Naive thymus-derived CD4-positive, alpha-beta T cell (primary cell): Measurements from ENCODE around the gene MAB21L1. TPM values are rescaled to one million over a fixed set of nuclear protein-coding genes. Genes with fewer than 3 reads are reported as not detected.

Source experiments
- ATAC-seq: fragments of 150-1000 bp; cut with Tn5 transposase; 2 replicates; pipeline ENCODE4 v1.10.0; 2021; ENCODE audit warnings: mild to moderate bottlenecking, moderate library complexity
- CTCF ChIA-PET: fragments of 350-600 bp; sonication (Branson Sonifier 250); formaldehyde crosslinking; loops from one replicate; lab custom pipeline; 2021; ENCODE audit warnings: antibody characterized with exemption; lab: Charles Lee
- POLR2A ChIA-PET: fragments of 350-600 bp; sonication (Branson Sonifier 250); formaldehyde crosslinking; loops from one replicate; lab custom pipeline; 2021; ENCODE audit warnings: antibody characterized with exemption, inconsistent platforms; lab: Charles Lee
- DNase-seq, 9 donors: peaks; one replicate each; pipeline versions ENCODE4 v3.0.0 to v3.0.0-alpha.2; 2020 to 2022; ENCODE audit warnings: mixed read lengths in 1 of 9
- H3K27ac ChIP-seq: one replicate; pipeline ENCODE4 v1.7.0; 2013; ENCODE audit warnings: mild to moderate bottlenecking, low read depth, low read length, moderate library complexity
- H3K27me3 ChIP-seq, 2 donors: one replicate each; pipeline ENCODE4 v1.7.0; 2013; ENCODE audit warnings: low read length in 2 of 2, mild to moderate bottlenecking in 2 of 2, moderate library complexity in 2 of 2; ENCODE audit not compliant: control insufficient read depth in 2 of 2, insufficient read depth in 2 of 2
- H3K36me3 ChIP-seq, 3 experiments: 1 replicate in 2 of 3; 2 replicates in 1 of 3; pipeline ENCODE4 v1.7.0; 2013; ENCODE audit warnings: low read length in 3 of 3, mild to moderate bottlenecking in 3 of 3, moderate library complexity in 1 of 3; ENCODE audit not compliant: insufficient read depth in 3 of 3, control insufficient read depth in 2 of 3
- H3K4me1 ChIP-seq, 2 donors: one replicate each; pipeline ENCODE4 v1.7.0; 2013; ENCODE audit warnings: low read length in 2 of 2, mild to moderate bottlenecking in 2 of 2, moderate library complexity in 1 of 2; ENCODE audit not compliant: control insufficient read depth in 2 of 2, insufficient read depth in 2 of 2
- H3K4me3 ChIP-seq: 2 replicates; pipeline ENCODE4 v1.7.0; 2013; ENCODE audit warnings: mild to moderate bottlenecking, low read length
- H3K9me3 ChIP-seq, 3 experiments: 1 replicate in 2 of 3; 2 replicates in 1 of 3; pipeline ENCODE4 v1.7.0; 2013; ENCODE audit warnings: low read length in 3 of 3; ENCODE audit not compliant: control insufficient read depth in 2 of 3
- H3K27ac Mint-ChIP-seq, 9 donors: one replicate each; pipeline ENCODE4 v1.8.0; 2020 to 2022; ENCODE audit warnings: mixed read lengths in 9 of 9, mild to moderate bottlenecking in 8 of 9, moderate library complexity in 5 of 9, inconsistent platforms in 2 of 9
- H3K27me3 Mint-ChIP-seq, 5 donors: one replicate each; pipeline ENCODE4 v1.8.0; 2021 to 2022; ENCODE audit warnings: mixed read lengths in 5 of 5, mild to moderate bottlenecking in 1 of 5
- H3K36me3 Mint-ChIP-seq, 5 donors: one replicate each; pipeline ENCODE4 v1.8.0; 2020 to 2022; ENCODE audit warnings: mixed read lengths in 5 of 5, mild to moderate bottlenecking in 3 of 5, inconsistent platforms in 1 of 5
- H3K4me1 Mint-ChIP-seq, 7 donors: one replicate each; pipeline ENCODE4 v1.8.0; 2020 to 2022; ENCODE audit warnings: mixed read lengths in 7 of 7, mild to moderate bottlenecking in 3 of 7, inconsistent platforms in 1 of 7
- H3K4me3 Mint-ChIP-seq, 10 donors: one replicate each; pipeline ENCODE4 v1.8.0; 2020 to 2022; ENCODE audit warnings: mild to moderate bottlenecking in 10 of 10, mixed read lengths in 10 of 10, moderate library complexity in 6 of 10, inconsistent platforms in 2 of 10
- H3K9me3 Mint-ChIP-seq, 11 donors: one replicate each; pipeline ENCODE4 v1.8.0; 2020 to 2022; ENCODE audit warnings: mixed read lengths in 11 of 11, mild to moderate bottlenecking in 4 of 11, inconsistent platforms in 1 of 11, moderate library complexity in 1 of 11
- intact Hi-C, 2 donors: fragments of 100-400 bp; cut with micrococcal nuclease; formaldehyde crosslinking; loops; one replicate each; pipeline ENCODE4 v1.15.1; 2023
- polyA plus RNA-seq, 2 donors: library from polyadenylated mRNA; unstranded; fragments of 300-500 nt; fragmentation: Illumina TruSeq; gene quantifications; one replicate each; pipeline ENCODE4 v1.2.3, GENCODE V29; 2021
- total RNA-seq, 6 experiments: library from RNA in 5 of 6; stranded (reverse) in 5 of 6; gene quantifications; 1 replicate in 5 of 6; 2 replicates in 1 of 6; pipeline ENCODE4 v1.2.3 and lab custom pipeline; 2021 to 2026

MAB21L1 gene
- total and polyA plus RNA-seq, 7 experiments from 2014 or later: not detected

- H3K27me3 ChIP-seq: no peaks in the 10 kb centered on the region
- H3K4me3 ChIP-seq: no peak overlapping the region
- no peaks in the 10 kb centered on the region for H3K36me3 Mint-ChIP-seq
- CTCF ChIA-PET: no interaction called here
- DNase-seq (no peak), ATAC-seq (no peak)
- intact Hi-C loops: no loop called here
- H3K36me3 ChIP-seq: no peaks in the 10 kb centered on the region
- no peaks in the 10 kb centered on the region for H3K27me3 Mint-ChIP-seq
- POLR2A ChIA-PET: no interaction called here
- no peak overlapping the region for H3K4me3 Mint-ChIP-seq
- no peak overlapping the region for H3K27ac ChIP-seq
- H3K4me1 ChIP-seq: no peaks in the 10 kb centered on the region
- no peak overlapping the region for H3K27ac Mint-ChIP-seq
- H3K9me3 Mint-ChIP-seq: no peaks in the 10 kb centered on the region
- H3K9me3 ChIP-seq: no peaks in the 10 kb centered on the region
- no peaks in the 10 kb centered on the region for H3K4me1 Mint-ChIP-seq
These were observed 26.0 kb upstream of the MAB21L1 start for GRCh38 chr13:35502456-35502855.

- Mint-ChIP-seq H3K4me1 (no peaks in the 10 kb centered on the region), H3K36me3 (no peaks in the 10 kb centered on the region), H3K27ac (no peak overlapping the region), H3K4me3 (no peak overlapping the region), H3K9me3 (no peaks in the 10 kb centered on the region), H3K27me3 (no peaks in the 10 kb centered on the region)
- H3K36me3 ChIP-seq: no peaks in the 10 kb centered on the region
- no peaks in the 10 kb centered on the region for H3K27me3 ChIP-seq
- H3K9me3 ChIP-seq: no peaks in the 10 kb centered on the region
- no peaks in the 10 kb centered on the region for H3K4me1 ChIP-seq
- DNase-seq (no peak), ATAC-seq (no peak)
- ChIA-PET CTCF (no interaction called here), POLR2A (no interaction called here)
- no peak overlapping the region for H3K27ac ChIP-seq
- no peak overlapping the region for H3K4me3 ChIP-seq
- intact Hi-C loops: no loop called here
These were observed 25.3 kb upstream of the MAB21L1 start for GRCh38 chr13:35501661-35502235.

- no peaks in the 10 kb centered on the region for H3K4me1 Mint-ChIP-seq
- ATAC-seq (no peak), DNase-seq (no peak)
- intact Hi-C loops: no loop called here
- no peaks in the 10 kb centered on the region for H3K4me1 ChIP-seq
- no peak overlapping the region for H3K4me3 ChIP-seq
- H3K27me3 ChIP-seq: no peaks in the 10 kb centered on the region
- no peaks in the 10 kb centered on the region for H3K9me3 ChIP-seq
- H3K27ac ChIP-seq: no peak overlapping the region
- H3K27ac Mint-ChIP-seq: no peak overlapping the region
- peaks cover 0 to 3% (median 0%) of the 10 kb centered on the region in 11 donors for H3K9me3 Mint-ChIP-seq
- ChIA-PET POLR2A (no interaction called here), CTCF (no interaction called here)
- H3K27me3 Mint-ChIP-seq: no peaks in the 10 kb centered on the region
- no peaks in the 10 kb centered on the region for H3K36me3 ChIP-seq
- no peaks in the 10 kb centered on the region for H3K36me3 Mint-ChIP-seq
- no peak overlapping the region for H3K4me3 Mint-ChIP-seq
These were observed 23.7 kb upstream of the MAB21L1 start for GRCh38 chr13:35500144-35500543.

- ChIA-PET POLR2A (no interaction called here), CTCF (no interaction called here)
- intact Hi-C loops: no loop called here
- Mint-ChIP-seq H3K4me3 (no peak overlapping the region), H3K9me3 (peaks cover 0 to 7% (median 2%) of the 10 kb centered on the region in 11 donors), H3K36me3 (no peaks in the 10 kb centered on the region), H3K27ac (no peak overlapping the region), H3K4me1 (no peaks in the 10 kb centered on the region), H3K27me3 (no peaks in the 10 kb centered on the region)
- DNase-seq: no peak
- H3K36me3 ChIP-seq: no peaks in the 10 kb centered on the region
- H3K4me1 ChIP-seq: no peaks in the 10 kb centered on the region
- H3K9me3 ChIP-seq: no peaks in the 10 kb centered on the region
- ATAC-seq: no peak
- H3K27ac ChIP-seq: no peak overlapping the region
- H3K27me3 ChIP-seq: no peaks in the 10 kb centered on the region
- no peak overlapping the region for H3K4me3 ChIP-seq
These were observed 23.2 kb upstream of the MAB21L1 start for GRCh38 chr13:35499676-35500075.

GRCh38 chr13:35499196-35499662, 22.7 kb upstream of the MAB21L1 start:
- POLR2A ChIA-PET: no interaction called here
- Mint-ChIP-seq H3K4me1 (no peaks in the 10 kb centered on the region), H3K4me3 (no peak overlapping the region), H3K9me3 (peaks cover 0 to 9% (median 4%) of the 10 kb centered on the region in 11 donors), H3K27ac (no peak overlapping the region), H3K27me3 (no peaks in the 10 kb centered on the region), H3K36me3 (peaks cover 0 to 2% (median 0%) of the 10 kb centered on the region in 5 donors)
- Histone ChIP-seq H3K4me3 (no peak overlapping the region), H3K4me1 (no peaks in the 10 kb centered on the region), H3K27ac (no peak overlapping the region), H3K9me3 (no peaks in the 10 kb centered on the region), H3K27me3 (no peaks in the 10 kb centered on the region), H3K36me3 (no peaks in the 10 kb centered on the region)
- ATAC-seq (no peak), DNase-seq (no peak)
- intact Hi-C loops: no loop called here
- CTCF ChIA-PET: no interaction called here

- Mint-ChIP-seq H3K27ac (no peak overlapping the region), H3K4me1 (no peaks in the 10 kb centered on the region), H3K27me3 (no peaks in the 10 kb centered on the region), H3K36me3 (peaks cover 0 to 5% (median 0%) of the 10 kb centered on the region in 5 donors), H3K9me3 (peaks cover 0 to 12% (median 4%) of the 10 kb centered on the region in 11 donors), H3K4me3 (no peak overlapping the region)
- ATAC-seq: no peak
- DNase-seq: no peak
- no peaks in the 10 kb centered on the region for H3K9me3 ChIP-seq
- H3K27ac ChIP-seq: no peak overlapping the region
- no peaks in the 10 kb centered on the region for H3K27me3 ChIP-seq
- intact Hi-C loops: no loop called here
- ChIA-PET POLR2A (no interaction called here), CTCF (no interaction called here)
- H3K4me3 ChIP-seq: no peak overlapping the region
- H3K36me3 ChIP-seq: no peaks in the 10 kb centered on the region
- H3K4me1 ChIP-seq: no peaks in the 10 kb centered on the region
These were observed 21.7 kb upstream of the MAB21L1 start for GRCh38 chr13:35498231-35498630.

GRCh38 chr13:35496761-35497386, 20.4 kb upstream of the MAB21L1 start:
- Histone ChIP-seq H3K9me3 (no peaks in the 10 kb centered on the region), H3K27me3 (no peaks in the 10 kb centered on the region), H3K4me3 (no peak overlapping the region), H3K36me3 (no peaks in the 10 kb centered on the region), H3K4me1 (no peaks in the 10 kb centered on the region), H3K27ac (no peak overlapping the region)
- intact Hi-C loops: no loop called here
- H3K4me3 Mint-ChIP-seq: no peak overlapping the region
- no peaks in the 10 kb centered on the region for H3K4me1 Mint-ChIP-seq
- H3K27me3 Mint-ChIP-seq: no peaks in the 10 kb centered on the region
- ATAC-seq: peak; percentile 69
- POLR2A ChIA-PET: no interaction called here
- peaks cover 0 to 10% (median 0%) of the 10 kb centered on the region in 5 donors for H3K36me3 Mint-ChIP-seq
- CTCF ChIA-PET: no interaction called here
- no peak overlapping the region for H3K27ac Mint-ChIP-seq
- peaks cover 0 to 21% (median 5%) of the 10 kb centered on the region in 11 donors for H3K9me3 Mint-ChIP-seq
- no peak for DNase-seq
